ENCODE measurements around the gene LYZL4.

Gene LYZL4

DNA sequence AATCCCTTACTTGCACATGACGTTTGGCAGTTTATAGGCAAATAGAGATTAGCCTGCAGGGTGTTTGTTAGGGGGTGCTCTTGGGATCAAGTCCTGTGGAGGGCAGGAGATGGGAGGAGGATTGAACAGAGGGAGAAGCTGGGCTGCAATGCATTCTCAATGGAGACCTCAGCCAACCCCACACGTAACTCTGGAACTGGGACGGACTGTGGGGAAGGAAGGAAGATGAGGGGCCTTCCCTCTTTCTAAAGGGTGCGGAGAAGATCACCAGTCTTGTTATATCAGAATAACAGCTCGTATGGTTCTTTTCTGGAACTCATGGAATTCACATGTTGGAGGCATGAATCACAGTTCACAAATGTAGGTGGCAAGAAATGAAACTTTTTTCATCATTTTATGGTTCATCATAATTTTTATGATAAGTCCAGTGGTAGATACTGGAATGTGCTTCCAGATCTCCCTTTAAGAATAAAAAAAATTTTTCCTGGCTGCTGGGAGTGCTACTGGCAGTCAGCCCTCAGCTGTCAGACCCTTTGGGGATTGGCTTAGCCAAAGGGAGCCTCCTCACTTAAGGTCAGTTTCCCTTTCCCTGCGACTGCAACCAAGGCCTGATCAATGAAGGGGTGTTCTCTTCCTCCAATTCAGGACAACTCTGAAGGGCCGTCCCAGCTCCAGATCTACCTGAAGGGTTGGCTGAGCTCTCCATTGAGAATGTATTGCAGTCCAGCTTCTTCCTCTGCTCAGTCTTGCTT is 20.5 kb upstream of the LYZL4 start:
- H3K4me3 ChIP-seq (ENCODE audit: low read depth, low read length) = no peak overlapping the region
- DNase-seq (ENCODE audit: low read depth) = no peak
- TF ChIP-seq, protein P1, sequence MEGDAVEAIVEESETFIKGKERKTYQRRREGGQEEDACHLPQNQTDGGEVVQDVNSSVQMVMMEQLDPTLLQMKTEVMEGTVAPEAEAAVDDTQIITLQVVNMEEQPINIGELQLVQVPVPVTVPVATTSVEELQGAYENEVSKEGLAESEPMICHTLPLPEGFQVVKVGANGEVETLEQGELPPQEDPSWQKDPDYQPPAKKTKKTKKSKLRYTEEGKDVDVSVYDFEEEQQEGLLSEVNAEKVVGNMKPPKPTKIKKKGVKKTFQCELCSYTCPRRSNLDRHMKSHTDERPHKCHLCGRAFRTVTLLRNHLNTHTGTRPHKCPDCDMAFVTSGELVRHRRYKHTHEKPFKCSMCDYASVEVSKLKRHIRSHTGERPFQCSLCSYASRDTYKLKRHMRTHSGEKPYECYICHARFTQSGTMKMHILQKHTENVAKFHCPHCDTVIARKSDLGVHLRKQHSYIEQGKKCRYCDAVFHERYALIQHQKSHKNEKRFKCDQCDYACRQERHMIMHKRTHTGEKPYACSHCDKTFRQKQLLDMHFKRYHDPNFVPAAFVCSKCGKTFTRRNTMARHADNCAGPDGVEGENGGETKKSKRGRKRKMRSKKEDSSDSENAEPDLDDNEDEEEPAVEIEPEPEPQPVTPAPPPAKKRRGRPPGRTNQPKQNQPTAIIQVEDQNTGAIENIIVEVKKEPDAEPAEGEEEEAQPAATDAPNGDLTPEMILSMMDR (IDR thresholded peaks at IDR 0.05; ENCODE audit: control insufficient read depth, extremely low read depth, insufficient read depth) = no peak

DNA sequence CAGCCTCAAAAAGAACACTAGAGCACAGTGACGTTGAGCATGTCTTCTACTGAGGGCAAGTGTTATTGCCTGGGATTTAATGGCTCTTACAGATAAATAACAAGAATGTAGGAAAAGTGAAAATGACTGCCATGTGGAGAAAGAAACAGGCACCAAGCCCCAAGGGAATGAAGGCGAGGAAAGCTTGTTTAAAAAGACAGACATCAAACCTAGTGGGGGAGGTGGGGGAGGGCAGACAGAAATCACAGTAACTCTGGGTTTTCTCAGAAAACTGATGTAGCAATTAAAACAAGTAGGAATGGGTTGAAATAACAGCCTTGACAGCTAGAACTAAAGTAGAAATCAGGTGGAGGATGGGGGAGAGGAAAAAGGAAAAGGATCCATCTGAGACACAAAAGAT is 18.4 kb upstream of the LYZL4 start:
- H3K4me3 ChIP-seq (ENCODE audit: low read depth, low read length) = no peak overlapping the region
- no peak for DNase-seq (ENCODE audit: low read depth)
- TF ChIP-seq, protein P1 (IDR thresholded peaks at IDR 0.05; ENCODE audit: control insufficient read depth, extremely low read depth, insufficient read depth) = no peak

DNA sequence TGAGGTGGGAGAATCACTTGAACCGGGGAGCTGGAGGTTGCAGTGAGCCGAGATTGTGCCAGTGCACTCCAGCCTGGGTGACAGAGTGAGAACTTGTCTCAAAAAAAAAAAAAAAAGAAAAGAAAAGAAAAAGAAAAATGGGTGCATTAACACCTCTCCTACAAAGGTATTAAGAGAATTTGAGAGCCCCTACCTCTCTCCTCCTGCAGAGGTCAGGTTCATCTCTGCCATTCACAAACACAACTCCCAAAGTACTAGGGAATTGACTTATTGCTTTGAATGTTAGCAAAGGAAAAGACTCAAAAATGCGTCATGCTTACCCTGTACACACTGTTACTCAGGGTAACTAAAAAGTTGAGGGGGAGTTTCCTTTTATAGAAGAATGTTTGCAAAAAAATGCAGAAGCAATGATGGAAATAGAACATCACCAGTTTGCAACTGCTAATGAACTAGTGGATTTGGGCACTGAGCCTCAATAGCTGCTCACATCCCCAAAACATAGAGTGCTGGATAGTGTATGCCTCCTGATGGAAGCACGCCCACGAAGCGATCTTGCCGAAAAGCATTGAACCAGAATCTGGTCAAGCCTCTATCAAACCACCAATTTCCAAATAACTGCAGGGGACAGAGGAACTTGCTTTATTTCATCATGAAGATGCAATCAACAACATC is 15.5 kb upstream of the LYZL4 start:
- H3K4me3 ChIP-seq (ENCODE audit: low read depth, low read length) = no peak overlapping the region
- TF ChIP-seq, protein P1 (IDR thresholded peaks at IDR 0.05; ENCODE audit: control insufficient read depth, extremely low read depth, insufficient read depth) = no peak
- no peak for DNase-seq (ENCODE audit: low read depth)

DNA sequence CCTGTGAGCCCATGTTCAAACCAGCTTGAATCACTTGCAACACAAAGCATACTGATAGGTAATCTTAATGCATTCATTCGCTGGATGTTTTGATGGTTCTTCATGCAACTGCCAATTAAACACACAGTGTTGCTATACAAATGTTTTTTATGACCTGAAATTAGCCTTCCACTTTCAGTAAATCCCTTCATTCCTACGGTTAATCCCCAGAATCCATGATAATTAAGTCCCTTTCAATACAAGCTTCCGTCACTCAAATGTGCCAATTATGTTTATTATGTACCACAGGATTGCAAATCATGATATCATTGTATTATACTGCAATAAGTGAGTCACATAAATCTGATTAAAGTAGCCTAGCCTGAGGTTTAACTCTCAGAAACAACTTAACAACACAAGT is 14.5 kb upstream of the LYZL4 start:
- TF ChIP-seq, protein P1 (IDR thresholded peaks at IDR 0.05; ENCODE audit: control insufficient read depth, extremely low read depth, insufficient read depth) = no peak

DNA sequence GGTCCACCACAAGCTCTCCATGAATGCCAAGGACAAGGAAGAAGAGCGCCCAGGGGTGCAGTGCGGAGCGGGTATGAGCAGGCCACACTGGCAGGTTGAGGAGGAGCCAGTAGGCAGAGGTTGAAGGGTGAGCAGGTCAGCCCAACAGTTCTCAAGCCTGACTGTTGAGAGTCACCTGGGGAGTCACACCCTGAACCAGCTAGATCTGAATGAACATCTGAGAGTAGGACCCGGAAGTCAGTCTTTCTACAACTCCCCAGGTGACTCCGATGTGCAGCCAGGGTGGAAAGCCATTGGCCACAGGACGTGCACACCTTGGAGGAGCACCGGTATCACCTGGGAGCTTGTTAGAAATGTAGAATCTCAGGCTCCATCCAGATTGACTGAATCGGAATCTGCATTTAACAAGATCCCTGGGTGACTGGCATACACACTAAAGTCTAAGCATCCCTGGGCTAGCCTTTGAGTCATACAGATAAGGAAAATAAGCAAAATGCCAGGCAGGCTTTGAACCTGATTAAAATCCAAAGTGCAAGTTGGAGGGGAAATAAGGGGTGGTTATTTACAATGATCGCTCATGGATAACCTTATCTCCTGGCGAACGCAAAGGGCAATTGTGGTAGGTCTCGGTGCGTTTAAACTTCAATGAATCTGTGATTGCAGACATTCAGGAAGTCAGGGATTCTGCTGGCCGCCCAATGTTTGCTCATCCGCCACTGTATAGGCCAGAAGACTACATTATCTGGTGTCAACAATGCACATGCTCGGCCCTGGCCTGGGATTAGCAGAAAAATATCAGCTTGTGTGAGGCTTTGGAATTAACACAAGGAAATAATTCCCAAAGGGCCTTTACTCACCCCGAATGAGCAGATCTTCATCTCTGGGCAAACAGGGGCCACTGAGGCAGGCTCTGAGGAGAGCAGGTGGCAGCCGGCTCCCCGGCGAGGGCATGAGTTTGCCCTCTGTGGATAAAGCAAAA is 11.7 kb upstream of the LYZL4 start:
- H3K4me3 ChIP-seq (ENCODE audit: low read depth, low read length) = no peak overlapping the region
- TF ChIP-seq, protein P1 (IDR thresholded peaks at IDR 0.05; ENCODE audit: control insufficient read depth, extremely low read depth, insufficient read depth) = no peak
- no peak for DNase-seq (ENCODE audit: low read depth)

More for the DNA sequence above, 14.5 kb upstream of the LYZL4 start:
- peak overlapping the region; percentile 25; the same call in 1 of the 2 replicates for H3K4me3 ChIP-seq (ENCODE audit: low read depth, low read length)
- DNase-seq (ENCODE audit: low read depth) = no peak

DNA sequence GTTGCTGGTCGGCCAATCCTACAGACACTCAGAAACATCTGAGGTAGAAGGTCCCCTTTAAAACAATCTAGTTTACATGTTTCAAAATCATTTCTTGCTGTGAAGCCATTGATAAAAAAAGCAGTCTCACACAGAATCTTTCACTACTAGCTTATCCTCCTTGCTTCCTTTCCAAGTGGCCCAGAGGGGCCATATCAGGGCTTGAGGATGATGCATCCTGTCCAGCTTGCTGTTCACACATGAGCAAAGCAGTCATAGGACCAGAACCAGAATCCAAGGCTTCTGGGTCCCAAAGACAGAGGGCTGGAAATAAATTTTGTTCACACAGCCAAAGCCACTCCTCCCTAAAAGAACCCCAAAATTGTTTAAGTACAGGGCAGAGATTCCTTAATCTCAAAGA is 9.2 kb upstream of the LYZL4 start:
- no peak for DNase-seq (ENCODE audit: low read depth)
- TF ChIP-seq, protein P1 (IDR thresholded peaks at IDR 0.05; ENCODE audit: control insufficient read depth, extremely low read depth, insufficient read depth) = no peak
- no peak overlapping the region for H3K4me3 ChIP-seq (ENCODE audit: low read depth, low read length)

Measured in LNCaP clone FGC (cell line).